K562 (cell line): ENCODE results near the gene HSDL2. TPM values are rescaled to one million over a fixed set of nuclear protein-coding genes. Genes with fewer than 3 reads are reported as not detected.

ENCODE experiments used
- ATAC-seq: fragments of 200-7000 bp; cut with Tn5 transposase; 3 replicates; pipeline ENCODE4 v1.9.1; 2020; ENCODE audit warnings: moderate library complexity
- BruUV-seq: library from RNA; stranded (reverse); fragments of 400-500 nt; replicated peaks from 2 replicates; lab custom pipeline; 2021; lab: Mats Ljungman, UMichigan
- CTCF ChIA-PET: fragments of 300-600 bp; formaldehyde crosslinking; extraction: SDS; loops from one replicate; lab custom pipeline; 2021; ENCODE audit warnings: low intra/inter-chr PET ratio; lab: Yijun Ruan, JAX
- POLR2A ChIA-PET: fragments of 300-600, 350-650 bp; sonication (Branson Sonifier 250); formaldehyde crosslinking; extraction: SDS; loops from one replicate; lab custom pipeline; 2021; ENCODE audit warnings: antibody characterized with exemption, inconsistent platforms; lab: Yijun Ruan, JAX
- DNase-seq, 4 experiments: peaks; one replicate each; pipeline versions ENCODE4 v3.0.0 to v3.0.0-alpha.2; 2011 to 2018; ENCODE audit warnings: low spot score in 3 of 4, mixed read lengths in 3 of 4; ENCODE audit errors: extremely low read depth in 1 of 4
- FAIRE-seq: peaks from 2 replicates; lab custom pipeline; 2011; peaks lifted over from hg19 to GRCh38; lab: Jason Lieb, UNC
- H2AFZ ChIP-seq: 2 replicates; pipeline ENCODE4 v1.6.0; 2011; ENCODE audit warnings: low read depth, low read length, control low read depth, inconsistent platforms
- H3K27ac ChIP-seq: fragments of 200-600 bp; 3 replicates; pipeline ENCODE4 v1.8.0; 2011; ENCODE audit warnings: low read depth, mild to moderate bottlenecking, control low read depth, inconsistent platforms, low read length, moderate library complexity, mixed read lengths; ENCODE audit errors: extremely low read depth
- H3K27me3 ChIP-seq, 2 experiments: fragments of 300-600 bp in 1 of 2; 2 replicates in 1 of 2; 3 replicates in 1 of 2; pipeline versions ENCODE4 v1.6.0 to v1.8.0; 2011; ENCODE audit warnings: inconsistent platforms in 2 of 2, low read length in 2 of 2, mild to moderate bottlenecking in 1 of 2, mixed read lengths in 1 of 2, moderate library complexity in 1 of 2; ENCODE audit not compliant: control insufficient read depth in 2 of 2, insufficient read depth in 2 of 2
- H3K36me3 ChIP-seq: fragments of 300-600 bp; 3 replicates; pipeline ENCODE4 v1.8.0; 2011; ENCODE audit warnings: mild to moderate bottlenecking, low read length, inconsistent platforms; ENCODE audit not compliant: control insufficient read depth, insufficient read depth
- H3K4me1 ChIP-seq, 2 experiments: fragments of 200-600 bp in 1 of 2; replicated peaks in 1 of 2; 2 replicates in 1 of 2; 3 replicates in 1 of 2; pipeline versions ENCODE4 v1.5.1 to v1.8.0; 2011; ENCODE audit warnings: inconsistent platforms in 2 of 2, low read length in 2 of 2, mild to moderate bottlenecking in 1 of 2, mixed read lengths in 1 of 2, moderate library complexity in 1 of 2; ENCODE audit not compliant: control insufficient read depth in 2 of 2, insufficient read depth in 2 of 2
- H3K4me2 ChIP-seq: 2 replicates; pipeline ENCODE4 v1.6.1; 2011; ENCODE audit warnings: low read length, control low read depth, inconsistent platforms, mixed read lengths; ENCODE audit not compliant: insufficient read depth
- H3K4me3 ChIP-seq: fragments of 200-600 bp; sonication (generic), shearing (Covaris generic); 2 replicates; pipeline ENCODE4 v1.5.1; 2016; ENCODE audit warnings: control low read depth, inconsistent platforms
- H3K79me2 ChIP-seq: fragments of 200-600 bp; 3 replicates; pipeline ENCODE4 v1.8.0; 2011; ENCODE audit warnings: low read length, inconsistent platforms; ENCODE audit not compliant: control insufficient read depth, insufficient read depth
- H3K9ac ChIP-seq, 2 experiments: 2 replicates each; pipeline versions ENCODE4 v1.6.0 to v1.6.1; 2011; ENCODE audit warnings: low read depth in 2 of 2, low read length in 2 of 2, control low read depth in 1 of 2, inconsistent platforms in 1 of 2, mild to moderate bottlenecking in 1 of 2, mixed read lengths in 1 of 2; ENCODE audit not compliant: insufficient read depth in 1 of 2
- H3K9me1 ChIP-seq: one replicate; pipeline ENCODE4 v1.6.0; 2011; ENCODE audit warnings: inconsistent platforms, mild to moderate bottlenecking, low read length, moderate library complexity; ENCODE audit not compliant: control insufficient read depth, insufficient read depth
- H3K9me3 ChIP-seq: replicated peaks from 2 replicates; pipeline ENCODE4 v1.5.1; 2011; ENCODE audit warnings: low read depth, low read length, inconsistent platforms; ENCODE audit not compliant: control insufficient read depth, insufficient read depth
- H4K20me1 ChIP-seq: replicated peaks from 2 replicates; pipeline ENCODE4 v1.6.1; 2011; ENCODE audit warnings: low read length, inconsistent platforms, mixed read lengths; ENCODE audit not compliant: control insufficient read depth, insufficient read depth
- CREBBP ChIP-seq: IDR thresholded peaks from one replicate; pipeline ENCODE4 v1.6.1; 2012; ENCODE audit warnings: low read depth, mild to moderate bottlenecking, control low read depth, inconsistent platforms, low read length
- PURB ChIP-seq: sonication (generic); formaldehyde crosslinking; IDR thresholded peaks from 2 replicates; pipeline ENCODE4 v1.9.0; 2021; ENCODE audit warnings: low read depth, mild to moderate bottlenecking, missing genetic modification reagents
- SNRNP70 ChIP-seq: fragments of 200-400 bp; formaldehyde crosslinking; optimal IDR thresholded peaks from 2 replicates; pipeline ENCODE3; 2017; ENCODE audit warnings: low read depth, low read length
- SUPT5H ChIP-seq: fragments of 450-650 bp; IDR thresholded peaks from 2 replicates; pipeline ENCODE4 v1.6.1; 2016
- TAF15 ChIP-seq: fragments of 200-400 bp; formaldehyde crosslinking; IDR thresholded peaks from 2 replicates; pipeline ENCODE4 v1.6.1; 2017; ENCODE audit warnings: mild to moderate bottlenecking, low read depth, low read length, moderate library complexity
- TRIM24 ChIP-seq, 2 experiments: fragments of 450-650 bp; IDR thresholded peaks; 2 replicates each; pipeline ENCODE4 v1.6.1; 2016
- ZNF23 ChIP-seq: fragments of 250-450 bp; sonication (Bioruptor Pico); IDR thresholded peaks from 2 replicates; pipeline ENCODE4 v1.4.0; 2020; ENCODE audit warnings: mild to moderate bottlenecking
- ZNF282 ChIP-seq: sonication (generic); formaldehyde crosslinking; IDR thresholded peaks from 2 replicates; pipeline ENCODE4 v1.8.1; 2023; ENCODE audit warnings: missing genetic modification reagents
- ZNF324 ChIP-seq: fragments of 250-450 bp; sonication (Bioruptor Pico); IDR thresholded peaks from 2 replicates; pipeline ENCODE4 v1.4.0; 2020; ENCODE audit warnings: mild to moderate bottlenecking
- ZNF785 ChIP-seq: fragments of 250-450 bp; sonication (Bioruptor Pico); IDR thresholded peaks from 2 replicates; pipeline ENCODE4 v1.4.0; 2020; ENCODE audit warnings: mild to moderate bottlenecking
- WGBS: fragments of 100-300 bp; shearing (Covaris generic); methylation state at CpG from one replicate; pipeline ENCODE4 v1.1.6; 2016; ENCODE audit warnings: low coverage, mixed read lengths; ENCODE audit not compliant: insufficient coverage; ENCODE audit errors: missing lambda C conversion rate; 5-methylcytosine and 5-hydroxymethylcytosine counted together
- in situ Hi-C: fragments of 300-500 bp; cut with MboI; formaldehyde crosslinking; loops from 4 replicates; pipeline ENCODE4 v1.15.0; 2018; ENCODE audit warnings: inconsistent platforms, mixed read lengths
- intact Hi-C: fragments of 100-400 bp; cut with micrococcal nuclease; formaldehyde crosslinking; loops from 2 replicates; pipeline ENCODE4 v1.14.2; 2022
- polyA plus RNA-seq, 8 experiments: library from polyadenylated mRNA; depleted of rRNA in 4 of 8; stranded (reverse) in 5 of 8; unstranded in 3 of 8; fragments of >200 nt; fragmentation: Nextera tagmentation in 2 of 8; fragmentation: Illumina TruSeq in 1 of 8; extraction: Ambion mirVana in 2 of 8; extraction: Trizol in 1 of 8; gene quantifications; 2 replicates each; pipeline versions ENCODE4 v1.2.1 to v1.2.3, GENCODE V29; 2011 to 2014; ENCODE audit warnings: inconsistent platforms in 1 of 8, missing spikeins in 1 of 8
- total RNA-seq, 7 experiments: library from RNA; depleted of rRNA in 6 of 7; stranded (reverse); fragments of >200 nt in 6 of 7; fragmentation: Illumina TruSeq in 2 of 7; extraction: Trizol in 2 of 7; gene quantifications; 2 replicates each; pipeline versions ENCODE4 v1.2.1 to v1.2.3, GENCODE V29; 2011 to 2021; ENCODE audit warnings: low replicate concordance in 1 of 7
- TF ChIP-seq, protein P1 (sequence below): fragments of 250-450 bp; sonication (Bioruptor Pico); IDR thresholded peaks from 2 replicates; pipeline ENCODE4 v1.8.0; 2021; ENCODE audit warnings: moderate library complexity, mild to moderate bottlenecking, inconsistent platforms
- TF ChIP-seq, protein P2 (sequence below): fragments of 250-450 bp; sonication (Bioruptor Pico); IDR thresholded peaks from 2 replicates; pipeline ENCODE4 v1.4.0; 2020; ENCODE audit warnings: mild to moderate bottlenecking, moderate library complexity, borderline replicate concordance
- TF ChIP-seq, protein P3 (sequence below), 3 experiments: fragments of 200-800 bp in 1 of 3; sonication (Bioruptor generic) in 1 of 3; sonication (generic) in 1 of 3; formaldehyde crosslinking in 1 of 3; IDR thresholded peaks; 2 replicates each; pipeline versions ENCODE4 v1.6.1 to v1.8.0; 2016 to 2022; ENCODE audit warnings: mild to moderate bottlenecking in 2 of 3, missing compliant biosample characterization in 2 of 3, missing genetic modification characterization in 2 of 3, missing genetic modification reagents in 1 of 3

Gene HSDL2
- total and polyA plus RNA-seq, 9 of the 15 experiments (the other 6 are each of a cell fraction or from before 2014, with no cell fraction given): 22.8 to 74.1 (median 35.6) TPM

DNA sequence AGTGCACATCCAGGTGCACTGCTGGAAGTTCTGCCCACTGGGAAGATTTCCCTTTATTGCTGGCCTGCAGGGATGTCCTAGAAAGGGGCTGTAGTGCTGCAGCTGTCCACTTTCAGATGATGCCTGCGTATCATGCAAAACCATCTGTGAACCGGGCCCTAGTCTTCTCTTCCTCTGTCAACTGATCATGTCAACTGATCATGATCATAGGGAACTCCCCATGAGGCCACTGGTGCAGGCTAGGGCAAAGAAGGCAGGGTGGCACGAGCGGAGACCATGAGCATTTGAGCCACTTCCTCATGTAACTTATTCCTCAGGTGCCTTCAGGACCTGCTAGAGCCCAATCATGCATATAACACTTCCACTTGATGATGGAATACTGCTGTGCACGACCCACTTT lies 4.5 kb upstream of the HSDL2 start:
- DNase-seq (no peak), FAIRE-seq (no peak), ATAC-seq (no peak)
- H3K36me3 ChIP-seq: no peaks in the 10 kb centered on the region
- H3K9me3 ChIP-seq: no peaks in the 10 kb centered on the region
- POLR2A ChIA-PET: no interaction called here
- H4K20me1 ChIP-seq: no peaks in the 10 kb centered on the region
- TF ChIP-seq PURB (CRISPR knock-in tag): no peak
- TF ChIP-seq CREBBP: no peak
- no peak for TF ChIP-seq TAF15
- TF ChIP-seq SUPT5H: no peak
- TF ChIP-seq, protein P1, sequence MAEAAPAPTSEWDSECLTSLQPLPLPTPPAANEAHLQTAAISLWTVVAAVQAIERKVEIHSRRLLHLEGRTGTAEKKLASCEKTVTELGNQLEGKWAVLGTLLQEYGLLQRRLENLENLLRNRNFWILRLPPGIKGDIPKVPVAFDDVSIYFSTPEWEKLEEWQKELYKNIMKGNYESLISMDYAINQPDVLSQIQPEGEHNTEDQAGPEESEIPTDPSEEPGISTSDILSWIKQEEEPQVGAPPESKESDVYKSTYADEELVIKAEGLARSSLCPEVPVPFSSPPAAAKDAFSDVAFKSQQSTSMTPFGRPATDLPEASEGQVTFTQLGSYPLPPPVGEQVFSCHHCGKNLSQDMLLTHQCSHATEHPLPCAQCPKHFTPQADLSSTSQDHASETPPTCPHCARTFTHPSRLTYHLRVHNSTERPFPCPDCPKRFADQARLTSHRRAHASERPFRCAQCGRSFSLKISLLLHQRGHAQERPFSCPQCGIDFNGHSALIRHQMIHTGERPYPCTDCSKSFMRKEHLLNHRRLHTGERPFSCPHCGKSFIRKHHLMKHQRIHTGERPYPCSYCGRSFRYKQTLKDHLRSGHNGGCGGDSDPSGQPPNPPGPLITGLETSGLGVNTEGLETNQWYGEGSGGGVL (CRISPR knock-in tag): no peak
- no peak for TF ChIP-seq ZNF785 (CRISPR knock-in tag)
- no peak for TF ChIP-seq ZNF324 (CRISPR knock-in tag)
- TF ChIP-seq ZNF282: no peak
- no peak for TF ChIP-seq SNRNP70
- no peak for TF ChIP-seq TRIM24 (IDR thresholded peaks at IDR 0.05)
- TF ChIP-seq, protein P2, sequence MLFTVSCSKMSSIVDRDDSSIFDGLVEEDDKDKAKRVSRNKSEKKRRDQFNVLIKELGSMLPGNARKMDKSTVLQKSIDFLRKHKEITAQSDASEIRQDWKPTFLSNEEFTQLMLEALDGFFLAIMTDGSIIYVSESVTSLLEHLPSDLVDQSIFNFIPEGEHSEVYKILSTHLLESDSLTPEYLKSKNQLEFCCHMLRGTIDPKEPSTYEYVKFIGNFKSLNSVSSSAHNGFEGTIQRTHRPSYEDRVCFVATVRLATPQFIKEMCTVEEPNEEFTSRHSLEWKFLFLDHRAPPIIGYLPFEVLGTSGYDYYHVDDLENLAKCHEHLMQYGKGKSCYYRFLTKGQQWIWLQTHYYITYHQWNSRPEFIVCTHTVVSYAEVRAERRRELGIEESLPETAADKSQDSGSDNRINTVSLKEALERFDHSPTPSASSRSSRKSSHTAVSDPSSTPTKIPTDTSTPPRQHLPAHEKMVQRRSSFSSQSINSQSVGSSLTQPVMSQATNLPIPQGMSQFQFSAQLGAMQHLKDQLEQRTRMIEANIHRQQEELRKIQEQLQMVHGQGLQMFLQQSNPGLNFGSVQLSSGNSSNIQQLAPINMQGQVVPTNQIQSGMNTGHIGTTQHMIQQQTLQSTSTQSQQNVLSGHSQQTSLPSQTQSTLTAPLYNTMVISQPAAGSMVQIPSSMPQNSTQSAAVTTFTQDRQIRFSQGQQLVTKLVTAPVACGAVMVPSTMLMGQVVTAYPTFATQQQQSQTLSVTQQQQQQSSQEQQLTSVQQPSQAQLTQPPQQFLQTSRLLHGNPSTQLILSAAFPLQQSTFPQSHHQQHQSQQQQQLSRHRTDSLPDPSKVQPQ (CRISPR knock-in tag): no peak
- TF ChIP-seq, protein P3, sequence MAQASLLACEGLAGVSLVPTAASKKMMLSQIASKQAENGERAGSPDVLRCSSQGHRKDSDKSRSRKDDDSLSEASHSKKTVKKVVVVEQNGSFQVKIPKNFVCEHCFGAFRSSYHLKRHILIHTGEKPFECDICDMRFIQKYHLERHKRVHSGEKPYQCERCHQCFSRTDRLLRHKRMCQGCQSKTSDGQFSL (CRISPR knock-in tag; IDR thresholded peaks at IDR 0.05): no peak
- TF ChIP-seq, protein P3 (tag; IDR thresholded peaks at IDR 0.05): no peak
- no peak for TF ChIP-seq ZNF23 (CRISPR knock-in tag)
- peaks cover 33% of the 10 kb centered on the region for H3K79me2 ChIP-seq
- intact Hi-C loops: loop anchor here (5.0 to 10.0 kb wide), 3 partner anchors 61 to 419 kb away; no protein-coding TSS in a partner anchor
- peaks cover 3% of the 10 kb centered on the region for H3K9me1 ChIP-seq
- H3K4me1 ChIP-seq: peaks cover 4 to 18% of the 10 kb centered on the region in 2 experiments
- no peak overlapping the region for H3K9ac ChIP-seq
- no TSS peak for BruUV-seq
- no peak overlapping the region for H3K4me2 ChIP-seq
- H3K27me3 ChIP-seq: no peaks in the 10 kb centered on the region
- no peak overlapping the region for H3K4me3 ChIP-seq
- no peak overlapping the region for H3K27ac ChIP-seq
- CTCF ChIA-PET: no interaction called here
- H2AFZ ChIP-seq: no peak overlapping the region
- WGBS: 54% methylated on average over 4 of the region's 5 CpGs
- in situ Hi-C loops: no loop called here
